HG02973 (cell line): ENCODE measurements around the gene MAGI2.

Experiments
- ATAC-seq: cut with Tn5 transposase; IDR thresholded peaks from one replicate; pipeline ENCODE4 v1.9.1; 2021; ENCODE audit warnings: moderate library complexity; ENCODE audit not compliant: unreplicated experiment

MAGI2 gene

DNA sequence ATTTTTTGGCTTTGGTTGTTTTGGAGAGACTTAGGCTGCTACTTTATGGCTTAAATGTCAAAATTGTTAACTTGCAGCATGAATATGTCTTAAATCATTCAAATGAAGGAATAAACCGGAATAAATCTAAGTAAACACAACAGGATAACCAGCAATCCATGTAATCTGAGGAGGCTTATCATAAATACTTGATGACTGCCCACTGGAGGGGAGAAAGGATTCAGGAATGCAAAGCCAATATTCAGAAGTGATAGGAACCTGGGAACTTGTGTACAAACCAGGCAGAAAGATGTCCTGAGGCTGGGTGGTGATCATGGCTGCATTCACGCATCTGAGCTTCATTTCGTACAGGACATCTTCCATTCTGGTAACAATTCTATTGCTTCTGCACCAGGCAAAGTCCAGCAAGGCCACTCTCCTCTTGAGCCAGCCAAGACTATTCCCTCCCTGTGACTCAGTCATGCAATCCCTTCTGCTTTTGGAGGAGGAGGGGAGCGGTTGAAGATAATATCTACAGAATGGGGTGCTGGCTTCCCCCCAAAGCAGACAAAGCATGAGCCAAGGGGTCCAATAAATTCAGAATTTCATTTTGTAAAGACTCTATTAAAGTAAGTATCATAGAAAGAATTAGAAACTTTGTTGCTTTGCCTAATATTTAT is 1280.4 kb downstream of the MAGI2 start:
- no peak for ATAC-seq

DNA sequence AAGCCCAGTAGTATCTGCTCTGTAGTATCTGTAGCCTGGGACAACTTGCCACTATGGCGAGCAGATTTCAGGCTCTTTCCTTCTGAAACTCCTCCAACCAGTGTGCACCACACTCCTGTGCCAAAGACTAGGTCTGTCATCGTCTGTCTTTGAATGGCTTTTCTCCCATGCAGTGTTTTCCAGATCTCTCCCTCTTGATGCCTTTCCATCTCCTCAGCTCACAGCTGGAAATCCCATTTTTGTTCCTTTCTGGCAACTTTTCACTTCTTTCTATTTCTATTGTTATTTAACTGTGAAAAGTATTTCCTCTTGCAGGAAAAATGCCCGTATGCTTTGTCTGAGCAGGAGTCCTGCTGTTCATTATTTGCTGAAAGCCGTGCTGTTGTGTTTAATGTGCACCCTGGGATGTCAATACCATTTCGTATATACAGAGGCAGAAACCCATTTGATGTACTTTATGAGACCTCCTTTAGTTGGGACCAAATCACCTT is 1281.2 kb downstream of the MAGI2 start:
- ATAC-seq: no peak

DNA sequence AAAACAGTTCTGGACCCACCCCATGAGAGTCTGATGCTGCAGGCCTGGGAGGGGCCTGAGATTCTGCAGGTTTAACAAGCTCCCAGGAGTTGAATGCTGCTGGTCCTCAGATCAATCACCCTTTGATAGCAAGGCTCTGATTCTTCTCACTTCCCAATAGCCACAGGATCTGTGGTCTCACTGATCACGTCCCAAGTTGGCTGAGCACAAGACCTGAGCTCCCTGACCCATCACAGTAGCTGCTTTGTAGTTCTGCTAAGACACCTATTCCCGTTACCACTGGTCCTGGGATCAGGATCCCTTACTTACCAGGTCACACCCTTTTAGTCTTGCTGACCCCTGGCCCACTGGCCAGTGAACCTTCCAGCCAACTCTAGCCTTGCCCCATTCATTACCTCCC is 1282.1 kb downstream of the MAGI2 start:
- no peak for ATAC-seq

DNA sequence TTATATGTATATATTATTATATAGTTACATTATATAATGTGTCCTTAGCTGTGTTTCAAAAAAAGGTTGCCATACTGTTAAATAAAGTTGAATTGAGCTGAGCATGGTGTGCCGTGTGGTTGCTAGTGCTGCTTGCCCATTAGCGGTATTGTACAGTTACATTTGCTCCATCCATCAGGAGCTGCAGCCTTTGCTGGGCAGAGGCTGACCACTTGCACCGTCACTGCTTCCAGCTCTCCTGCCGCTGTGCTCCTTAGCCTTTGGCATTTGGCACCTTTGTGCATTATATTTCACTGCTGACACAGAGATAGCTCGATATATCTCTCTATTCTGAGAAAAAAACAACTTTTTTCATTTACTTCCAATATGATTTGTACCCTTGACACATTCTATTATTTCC is 1282.7 kb downstream of the MAGI2 start:
- ATAC-seq: no peak

DNA sequence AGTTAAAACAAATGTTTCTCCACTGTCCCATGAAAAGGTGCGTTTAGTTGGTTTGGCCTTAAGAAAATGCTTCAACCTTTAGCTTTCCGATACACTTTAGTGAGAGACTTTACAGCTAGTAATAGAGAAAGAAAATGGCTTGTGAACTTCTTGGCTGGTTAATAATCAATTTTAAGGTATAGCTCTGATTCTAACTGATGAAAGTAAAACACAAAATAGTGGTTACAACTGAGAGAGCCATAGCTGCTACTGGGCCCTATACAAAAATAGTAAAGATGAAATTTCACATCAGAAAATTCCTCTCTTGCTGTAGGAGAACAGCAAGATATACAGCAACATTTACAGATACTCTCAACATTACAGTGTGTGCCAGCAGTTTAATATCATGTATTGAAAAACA is 1283.5 kb downstream of the MAGI2 start:
- ATAC-seq: no peak

DNA sequence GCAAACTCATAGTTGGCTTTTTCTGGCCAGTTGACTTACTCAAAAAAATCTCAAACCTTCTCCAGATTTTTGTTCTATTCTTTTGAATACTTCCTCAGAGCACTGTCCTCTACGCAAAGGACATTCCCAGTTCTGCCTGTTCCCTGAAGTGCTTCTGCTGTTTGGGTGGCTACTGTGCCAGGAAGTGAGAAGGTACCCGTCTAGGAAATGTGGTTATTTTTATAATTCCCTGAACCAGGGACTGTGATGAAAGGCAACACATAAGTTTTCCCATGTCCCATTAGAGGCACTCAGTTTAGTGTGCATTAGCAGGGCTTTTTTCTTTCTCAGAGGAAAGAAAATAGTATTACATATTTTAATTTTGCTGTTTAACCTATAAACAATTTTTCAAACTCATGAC is 1284.6 kb downstream of the MAGI2 start:
- no peak for ATAC-seq

DNA sequence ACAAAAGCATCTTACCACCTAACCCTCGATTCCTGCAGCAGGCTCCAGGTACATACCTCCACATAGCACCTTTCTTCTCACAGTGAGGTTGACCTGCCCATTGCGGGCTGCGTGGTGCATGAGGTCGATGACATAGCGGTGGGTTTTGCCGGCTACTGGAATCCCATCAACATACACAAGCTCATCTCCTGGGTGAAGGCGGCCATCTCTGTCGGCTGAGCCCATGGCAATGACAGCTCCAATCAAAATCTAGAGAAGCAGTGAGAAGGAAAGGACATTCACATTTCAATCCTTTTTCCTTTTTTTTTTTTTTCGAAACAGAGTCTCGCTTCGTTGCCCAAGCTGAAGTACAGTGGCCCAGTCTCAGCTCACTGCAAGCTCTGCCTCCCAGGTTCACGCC is 1285.6 kb downstream of the MAGI2 start:
- ATAC-seq: no peak

DNA sequence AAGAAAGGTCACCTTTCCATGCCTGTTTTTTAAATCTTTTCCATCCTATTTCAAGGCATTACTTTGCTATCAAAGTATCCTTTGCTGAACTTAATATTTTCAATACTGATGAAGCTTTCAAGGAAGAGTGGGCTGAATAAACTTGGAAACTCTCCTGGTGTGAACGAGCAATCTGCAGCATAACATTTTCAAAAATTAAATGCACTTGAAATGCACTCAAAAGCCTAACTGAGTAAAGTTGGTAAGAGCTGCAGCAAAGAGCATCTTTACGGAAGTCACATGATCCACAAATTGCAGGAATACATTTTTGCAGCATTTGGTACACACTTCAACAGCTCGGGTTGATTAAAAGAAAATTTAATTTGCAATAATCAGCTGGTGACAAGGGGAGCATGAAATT is 1287.6 kb downstream of the MAGI2 start:
- no peak for ATAC-seq

DNA sequence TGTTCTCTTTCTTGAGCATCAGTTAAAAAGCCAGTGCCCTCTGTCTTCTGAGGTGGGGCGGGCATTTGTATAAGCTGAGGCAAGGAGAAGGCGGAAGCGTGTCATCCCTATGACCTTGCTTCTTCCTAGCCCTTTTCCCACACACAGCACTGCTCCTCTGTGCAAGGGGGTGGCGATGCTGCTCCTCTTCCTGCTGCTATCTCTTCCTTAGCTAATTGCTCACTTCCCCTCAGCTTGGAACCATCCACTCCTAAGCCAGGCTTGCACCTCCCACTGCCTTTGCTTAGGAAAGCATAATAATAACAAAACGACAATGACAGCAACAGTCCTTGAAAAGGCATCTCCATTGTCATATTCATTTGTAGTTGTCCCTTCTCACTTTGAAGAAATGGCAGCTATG is 1288.0 kb downstream of the MAGI2 start:
- no peak for ATAC-seq

DNA sequence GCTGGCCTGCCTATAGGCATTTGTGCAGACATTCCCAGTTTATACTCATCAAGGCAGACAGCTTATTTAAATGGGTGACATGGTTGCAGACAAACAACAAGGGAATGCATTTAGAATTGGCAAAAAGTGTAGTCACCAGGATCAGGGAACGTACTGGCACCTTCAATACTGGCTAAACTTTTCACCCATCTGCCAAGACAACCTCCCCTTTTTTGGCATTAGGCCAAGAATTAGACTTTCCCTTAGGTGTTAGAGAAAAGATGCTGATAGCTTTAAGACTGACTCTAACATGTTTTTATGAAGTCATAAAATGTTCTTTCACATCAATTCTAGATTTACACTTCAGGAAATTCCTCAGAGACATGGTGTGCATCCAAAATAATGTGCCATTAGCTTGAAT is 1289.0 kb downstream of the MAGI2 start:
- ATAC-seq: no peak

DNA sequence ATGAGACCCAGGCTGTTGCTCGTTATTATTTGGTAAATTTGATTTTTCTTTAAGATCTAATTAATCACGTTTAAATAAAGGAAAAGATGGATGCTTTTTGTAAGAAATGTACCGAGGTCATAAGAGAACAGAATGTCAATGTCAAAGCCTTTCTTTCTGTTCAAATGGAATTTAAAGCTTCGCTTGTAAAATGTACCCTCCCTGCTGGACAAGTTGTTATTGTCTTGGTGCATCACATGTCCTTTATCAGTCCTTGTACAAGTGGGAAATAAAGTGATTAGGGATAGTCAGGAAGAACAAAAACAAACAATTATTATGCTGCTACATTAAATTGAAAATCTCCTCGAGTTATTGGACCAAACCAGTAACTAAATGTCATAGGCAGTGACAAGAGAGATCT is 1291.7 kb downstream of the MAGI2 start:
- no peak for ATAC-seq

DNA sequence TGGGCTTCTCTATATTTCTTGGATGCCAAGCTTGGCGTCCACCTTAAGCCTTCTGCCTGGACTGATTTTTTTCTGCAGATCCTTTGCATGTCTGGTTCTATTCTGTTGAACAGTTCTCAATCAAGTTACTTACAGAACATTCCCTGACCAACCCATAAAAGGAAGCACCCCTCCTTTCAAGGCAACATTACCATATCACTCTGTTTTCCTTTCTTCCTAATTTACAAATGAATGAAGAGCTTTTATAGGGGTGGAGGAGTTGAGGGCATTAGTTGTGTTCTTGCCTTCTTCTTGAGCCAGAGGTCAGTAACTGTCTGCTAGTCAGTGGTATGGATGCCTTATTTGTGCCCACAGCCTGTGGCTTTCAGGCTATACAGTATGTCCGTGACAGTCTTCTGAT is 1293.9 kb downstream of the MAGI2 start:
- ATAC-seq: no peak

DNA sequence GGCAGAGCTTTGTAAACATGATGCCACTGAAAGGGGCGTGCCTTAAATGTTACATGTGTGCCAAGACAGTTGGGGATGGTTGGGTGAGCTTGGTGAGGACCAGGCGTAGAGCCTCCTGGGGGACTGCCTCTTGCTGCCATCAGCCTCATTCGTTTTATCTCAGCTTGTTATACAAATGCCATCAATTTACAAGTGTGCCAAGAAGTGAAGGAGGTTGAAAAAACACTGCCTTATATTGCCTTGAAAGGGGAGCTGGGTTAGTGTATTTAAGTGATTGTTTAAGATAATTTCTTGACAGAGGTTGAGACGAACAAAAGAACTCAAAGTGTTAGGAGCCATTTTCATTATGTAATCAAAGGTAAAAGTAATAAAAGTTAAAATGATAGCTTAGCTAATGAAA is 1300.2 kb downstream of the MAGI2 start:
- no peak for ATAC-seq

DNA sequence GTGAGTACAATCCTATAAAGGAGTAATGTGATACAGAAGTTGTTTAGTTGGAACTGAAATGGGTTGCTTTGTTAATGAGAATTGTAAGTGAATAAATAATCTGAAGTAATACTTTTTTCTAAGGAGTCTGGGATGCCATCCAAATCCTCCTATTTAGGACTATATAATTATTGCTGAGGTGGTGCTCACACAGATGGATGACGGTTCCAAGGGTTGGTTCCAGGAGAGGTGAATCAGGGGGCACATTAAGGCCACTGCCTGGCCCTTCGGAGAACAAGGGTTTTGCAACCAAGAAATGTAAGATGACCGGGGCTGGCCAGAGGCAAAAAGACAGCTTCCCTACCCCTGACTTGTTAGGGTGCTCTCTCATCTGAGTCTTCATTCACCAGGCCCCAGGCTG is 1302.2 kb downstream of the MAGI2 start:
- ATAC-seq: no peak

DNA sequence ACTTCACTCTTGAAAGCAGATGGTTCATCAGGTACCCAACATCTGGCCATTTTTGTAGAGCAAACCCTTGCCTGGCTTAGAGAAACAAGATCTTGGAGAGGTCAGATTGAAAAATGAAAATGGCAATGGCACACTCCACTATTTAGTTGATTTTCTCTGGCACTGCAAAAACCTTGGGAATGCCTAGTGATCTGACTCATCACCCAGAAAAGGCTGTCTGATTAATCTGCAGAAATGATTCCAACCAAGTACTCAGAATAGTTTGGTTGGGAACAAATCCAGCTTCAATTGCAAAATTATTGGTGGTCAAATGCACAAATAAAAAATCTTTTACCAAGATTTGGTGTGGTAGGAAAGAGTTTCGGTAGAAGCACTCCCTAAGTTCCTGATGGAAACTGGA is 1303.7 kb downstream of the MAGI2 start:
- ATAC-seq: no peak

DNA sequence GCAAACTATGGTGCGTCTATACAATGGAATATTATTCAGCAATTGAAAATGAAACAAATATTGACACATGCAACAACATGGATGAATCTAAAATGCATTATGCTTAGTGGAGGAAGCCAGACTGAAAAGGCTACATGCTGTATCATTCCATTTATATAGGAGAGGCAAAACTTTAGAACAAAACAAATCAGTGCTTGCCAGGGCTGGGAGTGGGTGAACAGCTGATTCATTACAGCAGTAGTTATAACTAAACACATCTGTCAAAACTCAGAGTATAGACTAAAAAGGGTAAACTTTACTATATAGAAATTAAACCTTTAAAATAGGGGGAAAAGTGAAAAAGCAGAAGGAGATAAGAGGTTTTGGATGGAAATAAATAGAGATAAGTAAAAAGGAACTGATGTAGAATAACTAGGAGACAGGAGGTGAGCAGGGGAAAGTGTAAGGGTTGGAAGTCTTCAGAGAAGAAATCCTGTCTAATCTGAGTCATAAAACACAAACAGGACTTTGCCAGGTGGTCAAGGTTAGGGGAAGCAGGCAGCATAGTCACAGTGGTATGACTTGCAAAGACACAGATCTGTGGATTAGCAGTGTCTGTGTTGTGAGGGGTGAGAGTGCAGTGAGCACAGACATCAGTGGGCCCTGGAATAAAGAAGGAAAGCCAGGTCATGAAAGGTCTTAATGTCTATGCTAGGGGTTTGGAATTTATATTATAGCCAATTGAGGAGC is 1305.1 kb downstream of the MAGI2 start:
- ATAC-seq: no peak

DNA sequence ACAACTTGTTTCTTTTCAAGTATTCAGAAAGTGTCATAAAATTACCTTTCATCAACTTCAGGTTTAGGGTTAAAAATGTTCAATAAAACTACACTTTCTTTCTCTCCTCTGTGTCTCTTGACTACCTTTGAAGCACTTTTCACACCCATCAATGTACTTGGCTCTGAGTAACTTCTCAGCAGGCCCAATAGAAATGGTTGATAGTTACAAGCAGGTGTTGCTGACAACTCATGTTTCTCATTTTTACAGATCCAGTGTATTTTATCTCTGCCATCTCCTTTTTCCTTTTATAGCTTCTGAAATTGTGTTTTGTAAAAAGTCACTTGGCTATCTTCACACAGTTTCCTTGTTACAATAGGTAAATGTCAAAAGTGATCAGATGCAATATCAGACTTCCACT is 1306.9 kb downstream of the MAGI2 start:
- ATAC-seq: no peak

DNA sequence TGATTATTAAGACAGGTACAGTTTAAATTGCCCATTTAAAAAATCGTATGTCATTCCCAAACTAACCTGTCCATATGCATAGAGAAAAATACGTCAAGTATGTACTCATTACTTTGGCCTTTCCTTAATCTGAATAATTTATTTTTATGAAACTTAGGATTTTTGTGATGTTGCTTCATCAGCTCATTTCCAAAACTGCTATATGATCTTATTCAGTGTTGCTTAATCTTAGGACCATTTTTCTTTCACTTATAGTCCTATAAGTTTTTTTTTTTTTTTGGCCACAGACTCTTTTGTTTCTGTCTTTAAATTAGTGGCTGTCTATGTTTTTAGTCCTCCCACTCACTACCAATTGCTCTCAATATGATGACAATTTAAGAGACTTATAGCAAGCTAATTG is 1309.8 kb downstream of the MAGI2 start:
- ATAC-seq: no peak

DNA sequence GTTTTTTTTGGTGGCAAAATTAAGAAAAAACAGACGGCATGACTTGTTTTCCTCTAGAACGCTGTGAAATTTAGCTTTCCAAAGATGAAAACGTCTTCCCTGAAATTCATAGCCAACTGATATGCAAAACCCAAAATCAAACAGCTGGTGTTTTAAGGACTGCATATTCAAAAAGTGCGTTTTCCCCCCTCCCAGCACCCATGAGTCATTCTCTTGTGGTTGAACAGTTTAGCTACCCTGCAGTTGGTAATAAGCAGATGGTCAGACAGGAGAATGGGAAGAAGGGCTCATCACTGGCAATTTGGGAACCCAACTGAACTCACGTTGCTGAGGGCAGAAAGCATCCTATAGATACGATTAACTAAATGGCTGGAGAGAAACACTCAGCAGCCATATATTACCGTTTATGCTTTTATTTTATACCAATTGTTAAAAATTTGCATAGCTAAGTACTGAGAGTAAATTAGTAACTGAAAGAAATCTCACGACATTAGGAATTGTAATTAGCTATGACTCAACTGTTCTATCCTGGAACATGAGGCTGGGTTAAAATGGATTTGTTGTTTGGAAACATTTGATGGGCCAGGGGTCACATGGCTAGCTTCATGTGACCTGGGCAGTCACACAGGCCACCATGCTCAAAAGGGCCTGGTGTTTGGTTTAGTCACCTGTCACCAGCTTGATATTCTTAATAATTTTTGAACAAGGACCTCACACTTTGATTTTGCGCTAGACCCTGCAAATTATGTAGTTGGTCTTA is 1311.8 kb downstream of the MAGI2 start:
- ATAC-seq: no peak

DNA sequence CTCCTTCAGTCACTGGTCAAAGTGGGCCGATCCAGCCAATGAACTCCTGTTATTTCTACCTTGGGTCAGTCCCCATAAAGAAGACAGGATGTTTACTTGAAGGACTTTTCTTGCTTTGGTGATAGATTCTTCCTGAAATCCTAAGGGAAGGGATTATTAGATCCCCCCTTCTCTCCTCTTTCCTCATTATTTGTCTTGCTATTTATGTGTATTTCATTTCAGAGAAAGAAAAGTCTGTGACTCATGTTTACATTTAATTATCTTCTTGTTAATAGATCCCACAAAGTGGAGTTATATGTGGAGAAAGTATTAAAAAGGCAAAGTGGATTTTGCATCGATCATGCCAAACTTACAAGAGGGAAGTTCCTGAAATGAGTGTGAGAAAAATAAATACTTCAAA is 1313.4 kb downstream of the MAGI2 start:
- ATAC-seq: no peak

DNA sequence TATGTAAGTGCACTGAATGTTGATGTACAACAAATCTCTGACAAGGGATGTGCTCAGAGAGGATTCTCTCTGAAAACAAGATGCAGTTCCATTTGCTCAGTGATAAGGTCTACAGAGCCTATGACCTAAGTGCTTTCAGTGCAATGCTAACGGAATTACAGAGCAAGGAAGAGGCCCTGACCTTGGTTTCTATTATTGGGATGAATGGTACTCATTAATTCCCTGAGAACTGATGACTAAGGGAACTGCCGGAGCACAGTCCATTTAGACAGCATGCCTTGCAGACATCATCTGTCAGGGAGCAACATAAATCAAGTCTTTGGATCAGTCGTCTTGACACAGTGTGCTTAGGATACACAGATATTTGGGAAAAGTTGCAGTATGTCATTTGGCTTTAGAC is 1314.1 kb downstream of the MAGI2 start:
- no peak for ATAC-seq

DNA sequence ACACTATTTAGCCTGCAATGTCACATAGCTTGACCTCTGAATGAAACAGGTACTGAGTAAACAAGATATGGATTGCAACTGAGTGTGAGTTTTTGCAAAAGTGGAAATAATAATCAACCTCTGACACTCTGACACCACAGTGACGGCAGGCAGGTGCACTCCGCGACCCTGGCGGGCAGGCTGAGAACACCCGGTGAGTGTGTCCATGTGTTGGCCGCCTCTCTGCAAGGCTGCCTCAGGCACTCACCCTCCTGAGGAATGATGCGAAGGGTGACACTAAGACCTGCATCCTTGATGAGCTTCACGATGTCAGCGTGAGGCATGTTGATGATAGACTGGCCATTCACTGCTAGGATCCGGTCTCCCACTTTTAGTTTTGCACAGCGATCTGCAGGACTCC is 1318.7 kb downstream of the MAGI2 start:
- ATAC-seq: no peak
